ENCODE data around the gene KRTAP1-3. TPM values are rescaled to one million over a fixed set of nuclear protein-coding genes. Genes with fewer than 3 reads are reported as not detected.
"Not testable (repeated sequence)": the region's sequence is repeated elsewhere in the genome, so short reads cannot be mapped to it uniquely, and the experiment has no call there.

The KRTAP1-3 gene
- total and polyA plus RNA-seq, 10 donors = not detected

GRCh38 chr17:41061964-41062363 lies 27.3 kb upstream of the KRTAP1-3 start:
- Histone ChIP-seq H3K9me3 (peaks cover 0 to 10% (median 3%) of the 10 kb centered on the region in 8 donors), H3K4me1 (no peaks in the 10 kb centered on the region), H3K36me3 (no peaks in the 10 kb centered on the region), H3K27me3 (replicated peaks in 1 of 7) (peaks cover 0 to 45% (median 7%) of the 10 kb centered on the region in 7 donors), H3K4me3 (no peak overlapping the region), H3K27ac (no peak overlapping the region)
- WGBS, 5 donors = 68 to 85% (median 80%) methylated on average over 1 of the region's 1 CpG
- intact Hi-C loops (cut with DNase I; ENCODE audit: low total_unique reads) = no loop called here
- no peak for DNase-seq
- TF ChIP-seq CTCF (IDR thresholded peaks at IDR 0.05 in 8 of 11, conservative IDR thresholded peaks at IDR 0.05 in 3 of 11) (no peak), POLR2A (IDR thresholded peaks at IDR 0.05) (no peak), POLR2AphosphoS5 (IDR thresholded peaks at IDR 0.05) (no peak)

DNA sequence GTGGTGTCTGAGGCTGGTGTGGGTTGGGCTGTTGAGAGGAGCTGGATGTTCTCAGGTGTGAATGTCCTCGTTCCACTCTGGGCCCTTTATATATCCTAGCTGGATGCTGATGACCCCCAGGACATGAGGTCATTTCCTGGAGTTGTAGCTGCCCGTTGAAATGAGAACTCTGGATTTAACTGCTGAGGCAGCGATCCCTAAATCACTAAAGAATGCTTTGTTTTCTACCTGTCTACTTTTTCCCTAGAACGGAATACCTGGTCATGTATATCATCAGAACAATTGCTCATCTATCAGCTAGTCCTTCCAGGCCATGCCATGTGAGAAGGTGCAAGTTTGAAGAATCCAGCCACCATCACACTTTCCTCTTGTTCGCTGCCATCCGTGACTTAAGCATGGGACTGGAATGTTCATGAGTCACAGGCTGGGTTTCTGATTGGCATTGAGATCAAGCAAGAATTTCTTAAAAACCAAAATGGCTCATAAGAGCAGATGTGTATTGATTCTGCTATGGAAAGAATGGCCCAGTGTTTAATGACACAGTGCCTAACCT lies 25.5 kb upstream of the KRTAP1-3 start, which contains the start of gene KRTAP2-3:
Gene KRTAP2-3, minus strand, starts transcription at position 63 of the 553 bp plus-strand sequence. CDS start 64 bp downstream, outside the sequence.
- Histone ChIP-seq H3K36me3 (no peaks in the 10 kb centered on the region), H3K27me3 (replicated peaks in 1 of 7) (peaks cover 0 to 47% (median 7%) of the 10 kb centered on the region in 7 donors), H3K4me3 (no peak within 1 kb of the TSS), H3K27ac (no peak within 1 kb of the TSS), H3K9me3 (peaks cover 0 to 10% (median 3%) of the 10 kb centered on the region in 8 donors), H3K4me1 (no peaks in the 10 kb centered on the region)
- intact Hi-C loops (cut with DNase I; ENCODE audit: low total_unique reads) = no loop called here
- DNase-seq = no peak
- TF ChIP-seq CTCF (IDR thresholded peaks at IDR 0.05 in 8 of 11, conservative IDR thresholded peaks at IDR 0.05 in 3 of 11) (no peak), POLR2A (IDR thresholded peaks at IDR 0.05) (no peak), POLR2AphosphoS5 (IDR thresholded peaks at IDR 0.05) (no peak)
- 66 to 74% (median 69%) methylated on average over 5 to 6 of the region's 6 CpGs for WGBS, 5 donors

GRCh38 chr17:41059276-41060051 lies 24.8 kb upstream of the KRTAP1-3 start:
- H3K4me3 ChIP-seq; H3K9me3 ChIP-seq; intact Hi-C loops (cut with DNase I; ENCODE audit: low total_unique reads); H3K27ac ChIP-seq; DNase-seq; H3K36me3 ChIP-seq; H3K4me1 ChIP-seq: not testable (repeated sequence)
- 34 to 54% (median 42%) methylated on average over 8 to 13 of the region's 31 CpGs for WGBS, 5 donors
- H3K27me3 ChIP-seq (replicated peaks in 1 of 7) = peaks cover 0 to 48% (median 7%) of the 10 kb centered on the region in 7 donors

DNA sequence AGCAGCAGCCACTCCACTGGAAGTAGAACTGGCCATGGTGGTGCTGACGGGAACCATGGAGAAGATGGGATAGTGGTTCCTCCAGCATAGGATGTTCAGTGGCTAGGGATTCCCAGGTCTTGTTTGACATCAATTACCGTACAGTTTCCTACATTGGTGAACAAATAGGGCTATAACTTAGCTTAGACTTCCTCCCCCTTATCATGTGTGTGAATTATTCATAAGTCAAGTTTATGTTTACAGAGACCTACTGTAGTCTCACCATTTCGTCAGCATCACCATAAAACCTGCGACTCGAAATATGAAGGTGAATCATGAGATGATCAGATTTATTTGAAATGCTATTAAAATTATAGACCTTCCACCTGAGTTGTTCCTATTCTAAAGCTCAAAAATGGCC lies 24.1 kb upstream of the KRTAP1-3 start:
- Histone ChIP-seq H3K4me1 (no peaks in the 10 kb centered on the region), H3K27me3 (replicated peaks in 1 of 7) (peaks cover 0 to 56% (median 7%) of the 10 kb centered on the region in 7 donors), H3K9me3 (peaks cover 0 to 10% (median 3%) of the 10 kb centered on the region in 8 donors), H3K4me3 (no peak overlapping the region), H3K36me3 (no peaks in the 10 kb centered on the region), H3K27ac (no peak overlapping the region)
- DNase-seq = no peak
- 90 to 94% (median 92%) methylated on average over 5 of the region's 5 CpGs for WGBS, 5 donors
- no peak for TF ChIP-seq POLR2AphosphoS5 (IDR thresholded peaks at IDR 0.05)
- TF ChIP-seq CTCF (IDR thresholded peaks at IDR 0.05 in 8 of 11, conservative IDR thresholded peaks at IDR 0.05 in 3 of 11) = no peak
- no peak for TF ChIP-seq POLR2A (IDR thresholded peaks at IDR 0.05)
- intact Hi-C loops (cut with DNase I; ENCODE audit: low total_unique reads) = no loop called here
